ENCODE results near the gene AKR1B1. TPM values are rescaled to one million over a fixed set of nuclear protein-coding genes. Genes with fewer than 3 reads are reported as not detected.

AKR1B1 gene
- total RNA-seq, 4 donors from 2014 or later, result 10.8 to 69.3 (median 40.8) TPM

GRCh38 chr7:134477954-134478353 is 19.1 kb upstream of the AKR1B1 start:
- Histone ChIP-seq H3K4me3 (no peak overlapping the region), H3K27ac (no peak overlapping the region), H3K4me1 (no peaks in the 10 kb centered on the region), H3K9me3 (no peaks in the 10 kb centered on the region), H3K36me3 (no peaks in the 10 kb centered on the region), H3K27me3 (no peaks in the 10 kb centered on the region)
- no peak for DNase-seq
- TF ChIP-seq POLR2A (IDR thresholded peaks at IDR 0.05) (no peak), CTCF (IDR thresholded peaks at IDR 0.05) (no peak)
- intact Hi-C loops (cut with DNase I; ENCODE audit: low total_unique reads), result no loop called here

- Histone ChIP-seq H3K9me3 (no peaks in the 10 kb centered on the region), H3K27me3 (no peaks in the 10 kb centered on the region), H3K4me1 (no peaks in the 10 kb centered on the region), H3K4me3 (no peak overlapping the region), H3K36me3 (no peaks in the 10 kb centered on the region), H3K27ac (no peak overlapping the region)
- no peak for TF ChIP-seq POLR2A (IDR thresholded peaks at IDR 0.05)
- no peak for TF ChIP-seq CTCF (IDR thresholded peaks at IDR 0.05)
- DNase-seq, result no peak
- intact Hi-C loops (cut with DNase I; ENCODE audit: low total_unique reads), result no loop called here
Measured at GRCh38 chr7:134476044-134476443, 17.1 kb upstream of the AKR1B1 start.

GRCh38 chr7:134474828-134475227 is 15.9 kb upstream of the AKR1B1 start:
- no peaks in the 10 kb centered on the region for H3K27me3 ChIP-seq
- intact Hi-C loops (cut with DNase I; ENCODE audit: low total_unique reads), result no loop called here
- no peak overlapping the region for H3K27ac ChIP-seq
- H3K9me3 ChIP-seq, result no peaks in the 10 kb centered on the region
- no peak for DNase-seq
- H3K4me3 ChIP-seq, result no peak overlapping the region
- TF ChIP-seq CTCF (IDR thresholded peaks at IDR 0.05), result no peak
- TF ChIP-seq POLR2A (IDR thresholded peaks at IDR 0.05), result no peak
- H3K36me3 ChIP-seq, result no peaks in the 10 kb centered on the region
- no peaks in the 10 kb centered on the region for H3K4me1 ChIP-seq

GRCh38 chr7:134473861-134474291 is 15.0 kb upstream of the AKR1B1 start:
- no peak overlapping the region for H3K27ac ChIP-seq
- DNase-seq, result no peak
- TF ChIP-seq POLR2A (IDR thresholded peaks at IDR 0.05) (no peak), CTCF (IDR thresholded peaks at IDR 0.05) (no peak)
- no peaks in the 10 kb centered on the region for H3K27me3 ChIP-seq
- intact Hi-C loops (cut with DNase I; ENCODE audit: low total_unique reads), result no loop called here
- H3K9me3 ChIP-seq, result no peaks in the 10 kb centered on the region
- no peaks in the 10 kb centered on the region for H3K4me1 ChIP-seq
- H3K4me3 ChIP-seq, result no peak overlapping the region
- no peaks in the 10 kb centered on the region for H3K36me3 ChIP-seq

- Histone ChIP-seq H3K27ac (no peak overlapping the region), H3K4me3 (no peak overlapping the region), H3K9me3 (no peaks in the 10 kb centered on the region), H3K36me3 (no peaks in the 10 kb centered on the region), H3K27me3 (no peaks in the 10 kb centered on the region), H3K4me1 (no peaks in the 10 kb centered on the region)
- intact Hi-C loops (cut with DNase I; ENCODE audit: low total_unique reads), result no loop called here
- DNase-seq, result no peak
- TF ChIP-seq POLR2A (IDR thresholded peaks at IDR 0.05), result no peak
- TF ChIP-seq CTCF (IDR thresholded peaks at IDR 0.05), result no peak
Measured at GRCh38 chr7:134472572-134473244, 13.8 kb upstream of the AKR1B1 start.
